ENCODE results near the gene KRT9.

KRT9 gene

DNA sequence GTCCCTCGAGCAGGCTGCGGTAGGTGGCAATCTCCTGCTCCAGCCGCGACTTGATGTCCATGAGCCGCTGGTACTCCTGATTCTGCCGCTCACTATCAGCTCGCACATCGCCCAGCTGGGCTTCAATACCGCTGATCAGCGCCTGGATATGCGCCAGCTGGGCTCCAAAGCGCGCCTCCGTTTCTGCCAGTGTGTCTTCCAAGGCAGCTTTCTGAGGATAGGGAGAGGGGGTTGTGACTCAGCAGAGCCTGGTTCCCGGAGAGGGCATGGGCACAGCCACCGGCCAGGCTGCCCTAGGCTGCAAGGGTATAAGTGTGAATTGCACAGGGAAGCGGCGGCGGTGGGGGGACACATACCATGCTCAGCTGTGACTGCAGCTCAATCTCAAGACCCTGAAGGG lies 48.1 kb downstream of the KRT9 start:
- TF ChIP-seq, protein P1, sequence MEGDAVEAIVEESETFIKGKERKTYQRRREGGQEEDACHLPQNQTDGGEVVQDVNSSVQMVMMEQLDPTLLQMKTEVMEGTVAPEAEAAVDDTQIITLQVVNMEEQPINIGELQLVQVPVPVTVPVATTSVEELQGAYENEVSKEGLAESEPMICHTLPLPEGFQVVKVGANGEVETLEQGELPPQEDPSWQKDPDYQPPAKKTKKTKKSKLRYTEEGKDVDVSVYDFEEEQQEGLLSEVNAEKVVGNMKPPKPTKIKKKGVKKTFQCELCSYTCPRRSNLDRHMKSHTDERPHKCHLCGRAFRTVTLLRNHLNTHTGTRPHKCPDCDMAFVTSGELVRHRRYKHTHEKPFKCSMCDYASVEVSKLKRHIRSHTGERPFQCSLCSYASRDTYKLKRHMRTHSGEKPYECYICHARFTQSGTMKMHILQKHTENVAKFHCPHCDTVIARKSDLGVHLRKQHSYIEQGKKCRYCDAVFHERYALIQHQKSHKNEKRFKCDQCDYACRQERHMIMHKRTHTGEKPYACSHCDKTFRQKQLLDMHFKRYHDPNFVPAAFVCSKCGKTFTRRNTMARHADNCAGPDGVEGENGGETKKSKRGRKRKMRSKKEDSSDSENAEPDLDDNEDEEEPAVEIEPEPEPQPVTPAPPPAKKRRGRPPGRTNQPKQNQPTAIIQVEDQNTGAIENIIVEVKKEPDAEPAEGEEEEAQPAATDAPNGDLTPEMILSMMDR (IDR thresholded peaks at IDR 0.05): no peak

DNA sequence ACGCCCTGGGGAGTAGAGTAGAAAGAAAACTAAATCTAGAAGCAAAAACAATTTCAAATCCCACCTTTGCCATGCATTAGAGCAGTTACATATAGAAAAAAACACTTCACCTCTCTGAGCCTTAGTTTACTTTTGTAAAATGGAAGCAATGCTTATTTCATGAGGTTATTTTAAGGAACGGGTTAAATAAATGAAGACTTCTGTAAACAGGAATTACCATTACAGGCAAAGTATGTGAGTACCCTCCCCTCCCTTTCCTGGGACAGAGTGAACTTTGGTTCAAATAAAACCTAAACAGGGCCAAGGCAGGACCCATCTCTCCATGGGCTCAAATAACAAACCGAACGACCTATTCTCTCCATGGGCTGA lies 48.6 kb downstream of the KRT9 start:
- TF ChIP-seq, protein P1 (IDR thresholded peaks at IDR 0.05): no peak

DNA sequence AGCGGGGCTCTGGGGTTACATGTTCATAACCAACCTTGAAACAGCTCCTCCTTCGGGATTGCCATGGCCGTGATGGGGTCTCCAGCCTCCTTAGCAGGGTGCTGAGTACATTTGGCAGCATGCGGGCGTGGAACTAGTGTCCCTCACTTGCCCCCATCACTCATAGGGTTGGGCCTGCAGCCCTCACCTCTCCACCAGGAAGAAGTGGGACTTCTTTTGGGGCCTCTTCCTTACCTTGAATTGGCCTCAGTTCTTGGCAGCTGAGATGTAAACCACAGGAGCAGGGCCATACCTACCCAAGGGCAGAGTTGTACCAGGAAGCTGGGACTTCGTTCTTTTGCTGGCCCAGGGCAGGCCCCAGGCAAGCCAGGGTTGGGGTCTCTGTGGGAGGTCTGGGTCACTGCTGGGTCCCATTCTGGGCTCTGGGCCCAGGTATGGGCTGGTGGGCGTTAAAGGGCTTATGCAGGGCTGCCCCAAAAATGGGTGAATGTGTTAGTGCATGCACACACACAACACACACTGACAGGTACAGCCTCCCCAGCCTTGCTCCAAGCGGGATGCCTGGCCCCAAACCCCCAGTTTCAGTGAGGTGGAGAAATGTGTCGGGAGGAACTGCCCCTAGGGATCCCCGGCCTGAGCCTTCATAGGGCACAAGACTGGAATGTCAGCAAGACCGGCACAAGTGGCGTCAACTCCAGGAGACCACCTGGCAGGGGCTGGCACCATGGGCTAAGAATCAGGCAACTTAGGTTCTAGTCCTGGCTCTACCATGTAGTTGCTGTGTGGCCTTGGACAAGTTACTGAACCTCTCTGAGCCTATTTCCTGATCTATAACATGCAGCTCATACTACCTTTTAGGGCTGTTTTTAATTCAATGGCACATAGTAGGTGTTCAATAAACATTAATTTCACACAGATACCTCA lies 49.3 kb downstream of the KRT9 start:
- TF ChIP-seq, protein P1 (IDR thresholded peaks at IDR 0.05): no peak

DNA sequence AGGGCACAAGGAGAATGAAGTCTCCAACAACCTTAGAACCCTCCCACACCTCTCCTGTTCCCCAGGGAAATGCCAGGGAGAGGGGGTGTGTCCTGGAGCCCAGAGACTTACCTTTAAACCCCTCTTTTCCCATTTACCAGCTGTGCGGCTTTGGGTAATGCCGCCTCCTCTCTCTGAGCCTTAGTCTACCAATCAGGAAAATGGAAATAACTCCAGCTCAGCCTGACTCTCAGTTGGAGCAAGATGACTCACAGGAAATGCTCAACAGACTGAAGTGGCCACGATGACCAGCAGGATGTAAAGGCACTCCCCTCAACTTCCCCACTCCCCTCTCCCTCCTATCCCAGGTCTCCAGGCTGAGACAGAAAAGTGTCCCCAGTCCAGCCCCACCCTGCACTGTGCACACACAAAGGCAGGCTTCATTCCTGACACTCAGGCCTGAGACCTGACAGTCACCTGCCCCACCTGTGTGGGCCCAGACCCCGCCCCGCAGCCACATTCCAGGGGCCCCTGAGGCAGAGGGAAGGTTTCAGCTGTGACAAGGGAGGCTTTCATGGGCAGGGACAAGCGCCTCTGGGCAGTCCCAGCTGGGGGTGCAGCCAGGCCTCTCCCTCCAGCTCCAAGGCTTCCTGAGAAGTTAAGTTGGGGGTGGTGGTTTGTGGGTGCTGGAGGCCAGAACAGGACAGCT lies 50.1 kb downstream of the KRT9 start:
- TF ChIP-seq, protein P1 (IDR thresholded peaks at IDR 0.05): no peak

DNA sequence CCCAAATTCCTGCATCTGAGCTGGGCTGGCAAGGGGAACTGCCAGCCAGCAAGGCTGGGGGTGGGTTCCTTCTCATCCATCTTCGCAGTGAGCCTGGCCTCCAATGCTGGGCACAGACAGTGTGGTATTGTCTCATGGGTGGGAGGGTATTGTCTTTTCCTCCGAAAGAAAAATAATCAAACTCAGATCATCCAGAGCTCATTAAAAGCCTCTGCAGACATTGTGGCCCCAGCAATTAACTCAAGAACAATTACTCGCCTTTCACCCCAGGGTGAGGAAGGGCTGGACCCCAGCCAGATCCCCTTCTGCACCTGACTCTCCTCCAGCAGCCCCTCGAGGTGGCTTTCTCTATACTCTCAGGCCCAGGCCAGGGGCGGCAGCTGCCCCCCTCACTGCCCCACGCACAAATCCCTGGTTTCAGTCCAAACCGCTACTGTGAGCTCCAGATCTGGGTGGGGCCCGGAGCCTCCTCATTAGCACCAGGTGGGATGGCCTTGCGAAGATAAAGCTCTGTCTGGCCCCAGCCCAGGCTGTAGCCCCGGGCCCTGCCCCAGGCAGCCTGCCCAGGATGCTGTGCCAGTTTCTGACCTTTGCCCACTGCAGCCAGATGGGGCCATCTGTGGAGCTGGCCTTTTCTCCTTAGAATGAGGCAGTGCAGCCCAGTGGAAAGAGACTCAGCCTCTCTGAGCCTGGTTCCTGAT lies 50.9 kb downstream of the KRT9 start:
- TF ChIP-seq, protein P1 (IDR thresholded peaks at IDR 0.05): no peak

DNA sequence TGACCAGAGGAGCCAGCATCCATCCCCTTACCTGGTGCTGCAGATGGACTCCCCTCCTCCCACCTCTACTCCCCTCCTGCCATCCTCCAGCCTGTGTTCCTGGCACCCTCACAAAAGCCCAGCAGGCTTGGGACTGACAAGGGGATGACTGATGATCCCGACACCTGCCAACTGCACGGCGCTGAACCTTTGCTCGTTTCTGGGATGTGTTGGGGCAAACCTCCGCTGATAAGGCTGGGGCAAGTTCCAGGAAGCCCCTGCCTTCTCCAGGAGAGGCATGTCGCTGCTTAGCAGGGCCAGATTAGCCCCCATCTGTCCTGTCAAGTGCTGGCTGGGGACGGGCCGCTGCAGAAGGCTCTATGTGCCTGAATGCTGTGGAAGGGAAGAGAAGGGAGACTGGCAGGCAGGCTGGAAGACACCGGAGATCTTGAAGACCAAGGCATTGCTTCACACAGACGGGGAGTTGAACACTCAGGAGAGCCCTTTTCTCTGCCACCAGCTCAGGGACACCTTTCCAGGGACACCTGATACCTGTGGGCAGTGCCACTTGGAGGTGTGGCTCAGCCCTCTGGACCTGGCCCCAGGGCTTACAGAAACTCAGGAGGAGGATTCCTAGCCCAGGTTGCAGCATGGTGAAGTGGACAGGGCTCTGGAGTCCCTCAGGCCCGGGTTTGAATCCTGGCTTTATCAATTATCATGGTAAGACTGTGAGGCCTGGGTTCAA lies 52.2 kb downstream of the KRT9 start:
- TF ChIP-seq, protein P1 (IDR thresholded peaks at IDR 0.05): no peak
